ENCODE data around the gene NCBP2.

NCBP2 gene

DNA sequence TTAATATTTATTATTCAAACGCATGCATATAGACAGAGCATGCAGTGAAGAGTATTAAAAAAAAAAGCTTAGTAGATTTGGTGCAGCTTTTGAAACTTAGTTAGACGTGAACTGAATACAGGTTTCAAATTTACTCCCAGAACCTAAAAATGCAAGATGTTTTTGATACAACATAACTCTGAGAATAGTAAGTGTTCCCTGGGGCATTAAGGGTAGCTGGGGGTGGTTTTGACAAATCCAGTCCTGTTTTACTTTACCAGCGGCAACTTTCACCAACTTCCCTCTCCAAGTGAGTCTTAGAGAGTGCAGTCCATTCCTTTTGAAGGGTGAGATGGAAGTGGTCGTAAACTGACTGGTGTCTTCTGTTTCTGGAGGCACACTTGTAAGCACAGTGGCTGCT is 11.2 kb downstream of the NCBP2 start:
- no peak for DNase-seq (ENCODE audit: extremely low spot score)
- TF ChIP-seq ARNT (IDR thresholded peaks at IDR 0.05) (no peak), FOXM1 (IDR thresholded peaks at IDR 0.05; ENCODE audit: borderline replicate concordance) (no peak), HDGF (IDR thresholded peaks at IDR 0.05; ENCODE audit: borderline replicate concordance) (no peak), ELF4 (IDR thresholded peaks at IDR 0.05) (no peak), L3MBTL2 (conservative IDR thresholded peaks at IDR 0.05) (no peak), ZNF384 (IDR thresholded peaks at IDR 0.05) (no peak), CTBP1 (IDR thresholded peaks at IDR 0.05; ENCODE audit: borderline replicate concordance) (no peak), FOXK2 (IDR thresholded peaks at IDR 0.05) (no peak), SP1 (IDR thresholded peaks at IDR 0.05) (no peak), SUZ12 (IDR thresholded peaks at IDR 0.05) (no peak)
- TF ChIP-seq, protein P1, sequence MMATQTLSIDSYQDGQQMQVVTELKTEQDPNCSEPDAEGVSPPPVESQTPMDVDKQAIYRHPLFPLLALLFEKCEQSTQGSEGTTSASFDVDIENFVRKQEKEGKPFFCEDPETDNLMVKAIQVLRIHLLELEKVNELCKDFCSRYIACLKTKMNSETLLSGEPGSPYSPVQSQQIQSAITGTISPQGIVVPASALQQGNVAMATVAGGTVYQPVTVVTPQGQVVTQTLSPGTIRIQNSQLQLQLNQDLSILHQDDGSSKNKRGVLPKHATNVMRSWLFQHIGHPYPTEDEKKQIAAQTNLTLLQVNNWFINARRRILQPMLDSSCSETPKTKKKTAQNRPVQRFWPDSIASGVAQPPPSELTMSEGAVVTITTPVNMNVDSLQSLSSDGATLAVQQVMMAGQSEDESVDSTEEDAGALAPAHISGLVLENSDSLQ (IDR thresholded peaks at IDR 0.05), result no peak
- ChIA-PET POLR2A (no interaction called here), CTCF (no interaction called here)

DNA sequence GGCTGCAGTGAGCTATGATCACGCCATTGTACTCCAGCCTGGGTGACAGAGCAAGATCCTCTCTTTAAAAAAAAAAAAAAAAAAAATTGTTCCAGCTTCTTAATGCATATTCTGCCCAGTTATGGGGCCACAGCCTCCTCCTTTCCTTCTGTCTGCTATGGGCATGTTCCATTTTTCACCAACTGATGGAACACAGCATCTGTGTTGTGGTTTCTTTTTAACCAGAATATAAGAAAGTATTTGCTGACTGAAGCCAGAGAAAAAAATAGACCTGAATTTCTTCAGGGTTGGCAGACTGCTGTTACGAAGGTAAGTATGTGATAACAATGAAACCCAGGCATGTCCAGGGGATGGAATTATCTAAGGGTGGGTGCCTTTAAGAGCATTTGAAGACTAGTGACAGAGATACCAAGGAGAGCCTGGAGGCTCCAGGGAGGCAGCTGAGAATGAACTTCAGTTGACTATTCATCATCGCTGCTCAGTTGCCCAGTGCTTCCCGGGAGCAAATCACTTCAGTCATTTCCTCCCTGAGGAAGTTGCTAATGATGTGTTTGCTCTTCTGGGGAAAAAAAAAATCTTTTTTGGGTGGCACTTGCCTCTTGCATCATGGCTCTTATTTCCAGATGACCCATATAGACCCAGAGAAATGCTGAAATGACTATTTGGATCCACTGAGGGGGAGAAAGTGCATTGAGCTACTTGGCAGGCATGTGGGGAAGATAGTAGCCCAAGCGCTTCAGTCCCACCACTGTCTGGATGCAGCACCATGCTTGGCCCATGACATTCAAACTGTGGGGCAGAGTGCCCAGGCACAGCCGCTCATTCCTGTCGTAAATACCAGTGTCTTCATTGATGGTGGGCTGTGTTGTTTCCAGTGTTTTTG is 14.5 kb downstream of the NCBP2 start:
- POLR2A ChIA-PET, result no interaction called here
- TF ChIP-seq FOXK2 (IDR thresholded peaks at IDR 0.05) (no peak), CTBP1 (IDR thresholded peaks at IDR 0.05; ENCODE audit: borderline replicate concordance) (no peak), ARNT (IDR thresholded peaks at IDR 0.05) (no peak), FOXM1 (IDR thresholded peaks at IDR 0.05; ENCODE audit: borderline replicate concordance) (no peak)
- TF ChIP-seq, protein P1 (IDR thresholded peaks at IDR 0.05), result no peak
- CTCF ChIA-PET, result no interaction called here

GRCh38 chr3:196920733-196921132 is 21.6 kb downstream of the NCBP2 start:
- no peak for DNase-seq (ENCODE audit: extremely low spot score)
- ChIA-PET CTCF (no interaction called here), POLR2A (no interaction called here)
- TF ChIP-seq TARDBP (IDR thresholded peaks at IDR 0.05), result no peak
- no peak for TF ChIP-seq CTBP1 (IDR thresholded peaks at IDR 0.05; ENCODE audit: borderline replicate concordance)
- no peak for TF ChIP-seq NFRKB (IDR thresholded peaks at IDR 0.05)

More for the DNA sequence above, 14.5 kb downstream of the NCBP2 start:
- no peak for DNase-seq (ENCODE audit: extremely low spot score)

DNA sequence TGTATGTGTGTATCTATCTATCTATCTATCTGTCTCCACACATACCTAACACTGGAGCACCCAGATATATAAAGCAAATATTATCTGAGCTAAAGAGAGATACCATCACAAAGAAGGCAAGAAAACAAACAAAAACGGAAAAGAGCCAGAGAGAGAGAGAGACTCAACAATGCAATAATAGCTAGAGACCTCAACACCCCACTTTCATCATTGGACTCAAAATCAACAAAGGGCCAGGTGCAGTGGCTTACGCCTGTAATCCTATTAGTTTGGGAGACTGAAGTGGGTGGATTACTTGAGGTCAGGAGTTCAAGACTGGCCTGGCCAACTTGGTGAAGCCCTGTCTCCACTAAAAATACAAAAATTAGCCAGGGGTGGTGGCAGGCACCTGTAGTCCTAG is 23.4 kb downstream of the NCBP2 start:
- CTCF ChIA-PET, result no interaction called here
- TF ChIP-seq LEF1 (IDR thresholded peaks at IDR 0.05; ENCODE audit: borderline replicate concordance) (no peak), FOXA1 (IDR thresholded peaks at IDR 0.05) (no peak)
- DNase-seq (ENCODE audit: extremely low spot score), result no peak
- POLR2A ChIA-PET, result no interaction called here

DNA sequence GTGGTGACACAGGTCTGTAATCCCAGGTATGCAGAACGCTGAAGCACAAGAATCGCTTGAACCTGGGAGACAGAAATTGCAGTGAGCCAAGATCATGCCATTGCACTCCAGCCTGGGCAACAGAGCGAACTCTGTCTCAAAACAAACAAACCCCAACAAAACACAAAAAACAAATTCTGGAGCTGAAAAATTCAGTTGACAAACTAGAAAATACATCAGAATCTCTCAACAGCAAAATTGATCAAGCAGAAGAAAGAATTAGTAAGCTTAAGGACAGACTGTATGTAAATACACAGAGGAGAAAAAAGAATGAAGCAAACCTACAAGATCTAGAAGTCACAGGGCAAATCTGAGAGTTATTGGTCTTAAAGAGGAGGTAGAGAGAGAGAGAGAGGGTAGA is 25.3 kb downstream of the NCBP2 start:
- POLR2A ChIA-PET, result no interaction called here
- CTCF ChIA-PET, result no interaction called here
- no peak for DNase-seq (ENCODE audit: extremely low spot score)
- TF ChIP-seq SUZ12 (IDR thresholded peaks at IDR 0.05) (no peak), CTBP1 (IDR thresholded peaks at IDR 0.05; ENCODE audit: borderline replicate concordance) (no peak), TARDBP (IDR thresholded peaks at IDR 0.05) (no peak), NFRKB (IDR thresholded peaks at IDR 0.05) (no peak), ZNF384 (IDR thresholded peaks at IDR 0.05) (no peak), FOXA1 (IDR thresholded peaks at IDR 0.05) (no peak), BHLHE40 (IDR thresholded peaks at IDR 0.05; ENCODE audit: borderline replicate concordance) (no peak), FOXM1 (IDR thresholded peaks at IDR 0.05; ENCODE audit: borderline replicate concordance) (no peak), L3MBTL2 (conservative IDR thresholded peaks at IDR 0.05) (no peak), HDGF (IDR thresholded peaks at IDR 0.05; ENCODE audit: borderline replicate concordance) (no peak), ARNT (IDR thresholded peaks at IDR 0.05) (no peak)

- no peak for DNase-seq (ENCODE audit: extremely low spot score)
- ChIA-PET CTCF (no interaction called here), POLR2A (no interaction called here)
- TF ChIP-seq FOXM1 (IDR thresholded peaks at IDR 0.05; ENCODE audit: borderline replicate concordance), result no peak
- TF ChIP-seq ZNF384 (IDR thresholded peaks at IDR 0.05), result no peak
- no peak for TF ChIP-seq ELF4 (IDR thresholded peaks at IDR 0.05)
- TF ChIP-seq SUZ12 (IDR thresholded peaks at IDR 0.05), result no peak
- no peak for TF ChIP-seq NFRKB (IDR thresholded peaks at IDR 0.05)
- no peak for TF ChIP-seq LEF1 (IDR thresholded peaks at IDR 0.05; ENCODE audit: borderline replicate concordance)
- TF ChIP-seq, protein P1 (IDR thresholded peaks at IDR 0.05), result no peak
- TF ChIP-seq FOXK2 (IDR thresholded peaks at IDR 0.05), result no peak
- no peak for TF ChIP-seq CTBP1 (IDR thresholded peaks at IDR 0.05; ENCODE audit: borderline replicate concordance)
Observed at GRCh38 chr3:196916221-196916620, 26.1 kb downstream of the NCBP2 start.

- TF ChIP-seq ARNT (IDR thresholded peaks at IDR 0.05) (no peak), BHLHE40 (IDR thresholded peaks at IDR 0.05; ENCODE audit: borderline replicate concordance) (no peak), ZNF384 (IDR thresholded peaks at IDR 0.05) (no peak), L3MBTL2 (conservative IDR thresholded peaks at IDR 0.05) (no peak), CTBP1 (IDR thresholded peaks at IDR 0.05; ENCODE audit: borderline replicate concordance) (no peak), LEF1 (IDR thresholded peaks at IDR 0.05; ENCODE audit: borderline replicate concordance) (no peak), FOXK2 (IDR thresholded peaks at IDR 0.05) (no peak), FOXA1 (IDR thresholded peaks at IDR 0.05) (no peak), HDGF (IDR thresholded peaks at IDR 0.05; ENCODE audit: borderline replicate concordance) (no peak), SUZ12 (IDR thresholded peaks at IDR 0.05) (no peak), ELF4 (IDR thresholded peaks at IDR 0.05) (no peak), SP1 (IDR thresholded peaks at IDR 0.05) (no peak), NFRKB (IDR thresholded peaks at IDR 0.05) (no peak), TARDBP (IDR thresholded peaks at IDR 0.05) (no peak)
- TF ChIP-seq, protein P1 (IDR thresholded peaks at IDR 0.05), result no peak
- ChIA-PET POLR2A (no interaction called here), CTCF (no interaction called here)
- DNase-seq (ENCODE audit: extremely low spot score), result no peak
Observed at GRCh38 chr3:196915375-196915774, 27.0 kb downstream of the NCBP2 start.
